ENCODE data around the gene GTF3C2. TPM values are rescaled to one million over a fixed set of nuclear protein-coding genes. Genes with fewer than 3 reads are reported as not detected.
A peak's percentile ranks its signal among the peaks of the same experiment; 100 is the strongest.
"Not testable (repeated sequence)": the region's sequence is repeated elsewhere in the genome, so short reads cannot be mapped to it uniquely, and the experiment has no call there.

Gene GTF3C2
- total RNA-seq, 1 donor from 2014 or later: 61.4 TPM

- peak overlapping the region; percentile 24 for H3K4me3 Mint-ChIP-seq (ENCODE audit: unreplicated experiment)
- peaks cover 8% of the 10 kb centered on the region for H3K36me3 Mint-ChIP-seq (ENCODE audit: low read depth, unreplicated experiment)
- H3K4me1 Mint-ChIP-seq (ENCODE audit: unreplicated experiment): peaks cover 17% of the 10 kb centered on the region
- no peak for DNase-seq (ENCODE audit: low spot score)
- H3K27me3 Mint-ChIP-seq (ENCODE audit: unreplicated experiment): peaks cover 4% of the 10 kb centered on the region
- peak; percentile 51 for TF ChIP-seq CTCF (IDR thresholded peaks at IDR 0.05; ENCODE audit: unreplicated experiment)
- no peaks in the 10 kb centered on the region for H3K9me3 Mint-ChIP-seq (ENCODE audit: unreplicated experiment)
- H3K27ac Mint-ChIP-seq (ENCODE audit: unreplicated experiment): no peak overlapping the region
Observed at GRCh38 chr2:27320958-27321543, 35.5 kb downstream of the GTF3C2 start.

- not testable (repeated sequence) for H3K9me3 Mint-ChIP-seq (ENCODE audit: unreplicated experiment); H3K27ac Mint-ChIP-seq (ENCODE audit: unreplicated experiment); H3K27me3 Mint-ChIP-seq (ENCODE audit: unreplicated experiment); DNase-seq (ENCODE audit: low spot score); H3K36me3 Mint-ChIP-seq (ENCODE audit: low read depth, unreplicated experiment); H3K4me3 Mint-ChIP-seq (ENCODE audit: unreplicated experiment)
- peaks cover 19% of the 10 kb centered on the region for H3K4me1 Mint-ChIP-seq (ENCODE audit: unreplicated experiment)
Observed at GRCh38 chr2:27319839-27320238, 36.7 kb downstream of the GTF3C2 start.

GRCh38 chr2:27316655-27317412 is 39.7 kb downstream of the GTF3C2 start:
- H3K4me1 Mint-ChIP-seq (ENCODE audit: unreplicated experiment): peaks cover 6% of the 10 kb centered on the region
- no peak overlapping the region for H3K27ac Mint-ChIP-seq (ENCODE audit: unreplicated experiment)
- H3K27me3 Mint-ChIP-seq (ENCODE audit: unreplicated experiment): no peaks in the 10 kb centered on the region
- H3K4me3 Mint-ChIP-seq (ENCODE audit: unreplicated experiment): no peak overlapping the region
- no peaks in the 10 kb centered on the region for H3K9me3 Mint-ChIP-seq (ENCODE audit: unreplicated experiment)
- H3K36me3 Mint-ChIP-seq (ENCODE audit: low read depth, unreplicated experiment): peaks cover 5% of the 10 kb centered on the region
- DNase-seq (ENCODE audit: low spot score): no peak
- no peak for TF ChIP-seq CTCF (IDR thresholded peaks at IDR 0.05; ENCODE audit: unreplicated experiment)

- Mint-ChIP-seq H3K4me1 (ENCODE audit: unreplicated experiment) (peaks cover 6% of the 10 kb centered on the region), H3K27ac (ENCODE audit: unreplicated experiment) (no peak overlapping the region), H3K9me3 (ENCODE audit: unreplicated experiment) (no peaks in the 10 kb centered on the region), H3K4me3 (ENCODE audit: unreplicated experiment) (no peak overlapping the region), H3K36me3 (ENCODE audit: low read depth, unreplicated experiment) (peaks cover 10% of the 10 kb centered on the region), H3K27me3 (ENCODE audit: unreplicated experiment) (peaks cover 7% of the 10 kb centered on the region)
- no peak for DNase-seq (ENCODE audit: low spot score)
- TF ChIP-seq CTCF (IDR thresholded peaks at IDR 0.05; ENCODE audit: unreplicated experiment): no peak
Observed at GRCh38 chr2:27315122-27315521, 41.4 kb downstream of the GTF3C2 start.

- DNase-seq (ENCODE audit: low spot score): no peak
- Mint-ChIP-seq H3K27ac (ENCODE audit: unreplicated experiment) (no peak overlapping the region), H3K9me3 (ENCODE audit: unreplicated experiment) (no peaks in the 10 kb centered on the region), H3K4me3 (ENCODE audit: unreplicated experiment) (no peak overlapping the region), H3K36me3 (ENCODE audit: low read depth, unreplicated experiment) (peaks cover 13% of the 10 kb centered on the region), H3K27me3 (ENCODE audit: unreplicated experiment) (peaks cover 7% of the 10 kb centered on the region), H3K4me1 (ENCODE audit: unreplicated experiment) (peaks cover 6% of the 10 kb centered on the region)
- TF ChIP-seq CTCF (IDR thresholded peaks at IDR 0.05; ENCODE audit: unreplicated experiment): no peak
Observed at GRCh38 chr2:27314709-27315108, 41.9 kb downstream of the GTF3C2 start.
